Fibroblast of mammary gland (primary cell): ENCODE results near the gene MYO1E.

Experiments
- DNase-seq: peaks from one replicate; pipeline ENCODE4 v3.0.0-alpha.2; 2010; ENCODE audit warnings: low read depth
- H3K4me3 ChIP-seq: 2 replicates; pipeline ENCODE4 v1.5.1; 2011; ENCODE audit warnings: low read depth, mild to moderate bottlenecking, low read length, moderate library complexity; ENCODE audit not compliant: control insufficient read depth
- TF ChIP-seq, protein P1 (sequence below): conservative IDR thresholded peaks from 2 replicates; pipeline ENCODE4 v1.5.1; 2011; ENCODE audit warnings: low read depth, low read length, inconsistent platforms; ENCODE audit not compliant: control insufficient read depth, insufficient read depth

The MYO1E gene

DNA sequence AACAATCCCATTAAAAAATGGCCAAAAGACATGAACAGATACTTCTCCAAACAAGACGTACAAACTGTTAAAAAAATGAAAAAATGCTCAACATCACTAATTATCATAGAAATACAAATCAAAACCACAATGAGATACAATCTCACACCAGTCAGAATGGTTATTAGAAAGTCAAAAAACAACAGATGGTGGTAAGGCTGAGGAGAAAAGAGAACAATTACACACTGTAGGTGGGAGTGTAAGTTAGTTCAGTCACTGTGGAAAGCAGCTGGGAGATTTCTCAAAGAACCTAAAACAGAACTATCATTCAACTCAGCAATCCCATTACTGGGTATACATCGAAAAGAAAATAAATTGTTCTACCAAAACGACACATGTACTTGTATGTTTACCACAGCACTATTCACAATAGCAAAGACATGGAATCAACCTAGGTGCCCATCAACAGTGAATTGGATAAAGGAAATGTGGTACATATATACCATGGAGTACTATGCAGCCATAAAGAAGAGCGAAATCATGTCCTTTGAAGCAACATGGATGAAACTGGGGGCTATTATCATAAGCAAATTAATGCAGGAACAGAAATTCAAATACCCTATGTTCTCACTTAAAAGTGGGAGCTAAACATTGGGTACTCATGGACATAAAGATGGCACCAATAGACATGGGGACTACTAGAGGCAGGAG is 51.5 kb downstream of the MYO1E start:
- no peak overlapping the region for H3K4me3 ChIP-seq
- TF ChIP-seq, protein P1, sequence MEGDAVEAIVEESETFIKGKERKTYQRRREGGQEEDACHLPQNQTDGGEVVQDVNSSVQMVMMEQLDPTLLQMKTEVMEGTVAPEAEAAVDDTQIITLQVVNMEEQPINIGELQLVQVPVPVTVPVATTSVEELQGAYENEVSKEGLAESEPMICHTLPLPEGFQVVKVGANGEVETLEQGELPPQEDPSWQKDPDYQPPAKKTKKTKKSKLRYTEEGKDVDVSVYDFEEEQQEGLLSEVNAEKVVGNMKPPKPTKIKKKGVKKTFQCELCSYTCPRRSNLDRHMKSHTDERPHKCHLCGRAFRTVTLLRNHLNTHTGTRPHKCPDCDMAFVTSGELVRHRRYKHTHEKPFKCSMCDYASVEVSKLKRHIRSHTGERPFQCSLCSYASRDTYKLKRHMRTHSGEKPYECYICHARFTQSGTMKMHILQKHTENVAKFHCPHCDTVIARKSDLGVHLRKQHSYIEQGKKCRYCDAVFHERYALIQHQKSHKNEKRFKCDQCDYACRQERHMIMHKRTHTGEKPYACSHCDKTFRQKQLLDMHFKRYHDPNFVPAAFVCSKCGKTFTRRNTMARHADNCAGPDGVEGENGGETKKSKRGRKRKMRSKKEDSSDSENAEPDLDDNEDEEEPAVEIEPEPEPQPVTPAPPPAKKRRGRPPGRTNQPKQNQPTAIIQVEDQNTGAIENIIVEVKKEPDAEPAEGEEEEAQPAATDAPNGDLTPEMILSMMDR: no peak
- no peak for DNase-seq

DNA sequence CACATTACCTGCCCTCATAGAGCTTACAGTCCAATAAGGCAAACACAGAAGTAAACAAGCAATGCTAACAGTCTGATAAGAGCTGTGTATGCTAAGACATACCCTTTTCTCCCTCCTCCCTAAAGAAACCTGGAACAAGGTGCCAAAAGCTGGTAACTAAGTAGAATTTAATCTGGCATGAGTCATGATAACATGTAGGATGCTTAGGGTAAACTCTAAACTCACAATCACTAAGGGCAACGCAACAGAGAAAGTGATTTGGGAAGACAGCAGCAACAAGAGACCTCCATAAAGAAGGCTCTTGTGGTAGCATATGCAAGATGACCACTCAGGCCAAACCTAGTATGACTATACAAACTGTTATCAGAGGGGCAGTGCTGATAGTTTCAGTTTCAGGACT is 55.5 kb downstream of the MYO1E start:
- H3K4me3 ChIP-seq: no peak overlapping the region
- no peak for DNase-seq
- TF ChIP-seq, protein P1: no peak

DNA sequence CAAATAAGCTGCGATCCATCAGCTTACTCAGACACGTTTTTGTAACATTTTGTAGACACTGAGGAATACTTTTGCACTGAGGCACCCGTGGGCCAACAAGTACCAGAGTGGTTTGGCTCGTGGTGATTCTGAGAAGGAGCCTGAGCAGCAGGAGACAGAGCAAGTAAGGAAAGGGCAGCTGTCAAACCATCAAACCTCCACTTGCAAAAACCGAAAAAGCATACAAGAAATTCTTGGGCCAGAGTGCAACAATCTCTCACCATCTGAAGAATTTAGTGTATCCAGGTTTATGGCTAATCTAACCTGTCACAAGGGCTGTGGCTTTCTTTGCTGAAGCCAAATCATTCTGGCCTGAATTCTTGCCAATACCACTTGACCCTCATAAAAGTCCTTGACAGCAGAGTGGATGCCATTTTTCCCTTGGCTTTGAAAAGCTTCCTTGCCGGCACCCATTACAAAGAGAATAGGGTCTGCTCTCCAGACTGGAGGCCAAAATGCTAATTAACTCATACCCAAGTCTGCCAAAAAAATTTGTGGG is 56.7 kb downstream of the MYO1E start:
- no peak overlapping the region for H3K4me3 ChIP-seq
- TF ChIP-seq, protein P1: no peak
- DNase-seq: peak; percentile 56

DNA sequence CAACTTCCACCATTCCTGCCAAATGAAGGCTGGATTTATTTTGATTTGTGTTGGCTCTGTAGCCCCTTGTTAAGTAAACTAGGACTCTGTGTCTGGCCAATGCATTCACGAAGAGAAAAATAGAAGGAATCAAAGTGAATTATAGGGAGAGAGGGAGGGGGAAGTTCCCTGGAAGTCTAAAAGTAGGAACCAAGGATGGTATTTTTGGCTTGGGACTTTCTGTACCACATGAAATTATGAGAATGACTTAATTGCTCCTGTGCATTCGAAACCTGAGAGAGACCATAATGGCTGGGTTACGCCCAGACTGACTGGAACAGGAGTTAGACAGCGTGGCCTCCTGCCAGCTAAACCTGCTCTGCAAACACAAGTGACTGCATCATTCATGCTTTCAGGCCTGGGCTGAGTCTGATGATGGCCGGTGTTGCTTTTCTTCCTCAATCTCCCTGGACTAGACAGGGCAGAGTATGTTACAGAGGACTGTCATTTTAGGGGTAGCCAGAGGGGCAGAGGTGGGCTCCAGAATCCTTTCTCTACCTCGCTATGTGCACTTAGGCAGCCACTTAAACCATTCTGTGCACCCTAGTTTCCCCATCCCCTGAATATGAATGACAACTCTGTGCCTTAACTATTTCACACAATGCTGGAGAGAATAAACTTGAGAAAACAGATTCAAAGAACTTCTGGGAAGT is 58.9 kb downstream of the MYO1E start:
- peak; percentile 81 for DNase-seq
- TF ChIP-seq, protein P1: no peak
- no peak overlapping the region for H3K4me3 ChIP-seq

DNA sequence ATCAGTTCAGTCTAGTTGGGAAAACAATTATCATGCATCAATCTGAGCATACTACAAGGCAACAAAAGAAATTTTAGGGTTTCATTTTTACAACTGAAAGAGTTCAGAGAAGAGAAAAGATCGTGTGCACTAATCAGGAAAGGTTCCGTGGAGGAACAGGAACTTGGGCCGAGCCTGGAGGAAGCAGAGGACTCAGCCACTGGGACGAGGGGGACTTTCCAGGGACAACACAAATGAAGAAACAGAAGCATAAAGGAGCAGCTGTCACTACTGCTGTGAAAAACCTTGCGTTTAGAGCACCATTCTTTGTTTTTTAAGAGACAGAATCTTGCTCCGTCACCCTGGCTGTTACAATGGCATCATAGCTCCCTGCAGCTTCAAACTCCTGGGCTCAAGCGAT is 60.5 kb downstream of the MYO1E start:
- TF ChIP-seq, protein P1: no peak
- no peak for DNase-seq
- no peak overlapping the region for H3K4me3 ChIP-seq

DNA sequence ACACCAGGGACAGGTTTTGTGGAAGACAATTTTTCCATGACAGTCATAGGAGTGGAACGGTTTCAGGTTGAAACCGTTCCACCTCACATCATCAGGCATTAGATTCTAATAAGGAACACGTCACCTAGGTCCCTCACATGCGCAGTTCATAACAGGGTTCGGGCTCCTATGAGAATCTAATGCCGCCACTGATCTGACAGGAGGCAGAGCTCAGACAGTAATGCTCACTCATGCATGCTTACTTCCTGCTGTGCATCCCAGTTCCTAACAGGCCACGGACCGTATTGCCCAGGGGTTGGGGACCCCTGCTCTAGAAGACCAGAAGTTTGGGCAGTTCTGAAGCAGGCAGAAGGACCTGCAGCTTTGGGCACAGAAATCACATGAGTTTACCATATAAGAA is 61.5 kb downstream of the MYO1E start:
- TF ChIP-seq, protein P1: no peak
- DNase-seq: no peak

More for the DNA sequence above, 61.5 kb downstream of the MYO1E start:
- H3K4me3 ChIP-seq: no peak overlapping the region
